SK-N-SH (cell line): ENCODE measurements around the gene RAD21L1. TPM values are rescaled to one million over a fixed set of nuclear protein-coding genes. Genes with fewer than 3 reads are reported as not detected.

Experiments
- CTCF ChIA-PET: fragments of 300-600, 350-600 bp; formaldehyde crosslinking; extraction: SDS; loops from one replicate; lab custom pipeline; 2021; lab: Yijun Ruan, JAX
- POLR2A ChIA-PET: fragments of 350-600 bp; sonication (Branson Sonifier 250); formaldehyde crosslinking; extraction: SDS; loops from one replicate; lab custom pipeline; 2020; ENCODE audit warnings: antibody characterized with exemption, inconsistent platforms; lab: Yijun Ruan, JAX
- DNase-seq: peaks from one replicate; pipeline ENCODE4 v3.0.0; 2012
- H2AFZ ChIP-seq: fragments of 200-600 bp; sonication (generic); 2 replicates; pipeline ENCODE4 v1.8.1; 2016; ENCODE audit warnings: antibody characterized with exemption, mild to moderate bottlenecking, low read depth
- H3F3A ChIP-seq: fragments of 200-600 bp; sonication (generic); replicated peaks from 2 replicates; pipeline ENCODE3; 2016; ENCODE audit warnings: antibody characterized with exemption, mild to moderate bottlenecking; ENCODE audit not compliant: insufficient read depth
- H3K27ac ChIP-seq, 2 experiments: fragments of 200-500 bp in 1 of 2; fragments of 200-600 bp in 1 of 2; sonication (Bioruptor generic) in 1 of 2; sonication (generic), shearing (Covaris generic) in 1 of 2; 2 replicates each; pipeline versions ENCODE4 v1.5.1 to v1.6.1; 2014 to 2016; ENCODE audit warnings: low read depth in 2 of 2, inconsistent platforms in 1 of 2, low read length in 1 of 2, mild to moderate bottlenecking in 1 of 2, mixed read lengths in 1 of 2
- H3K27me3 ChIP-seq: fragments of 200-600 bp; sonication (generic), shearing (Covaris generic); 2 replicates; pipeline ENCODE4 v1.6.1; 2016; ENCODE audit warnings: mixed run types; ENCODE audit not compliant: insufficient read depth
- H3K36me3 ChIP-seq, 2 experiments: fragments of 200-500 bp in 1 of 2; fragments of 200-600 bp in 1 of 2; sonication (Bioruptor generic) in 1 of 2; sonication (generic) in 1 of 2; replicated peaks in 1 of 2; 2 replicates each; pipeline versions ENCODE3 to v1.5.1; 2014 to 2016; ENCODE audit warnings: low read length in 1 of 2, mild to moderate bottlenecking in 1 of 2; ENCODE audit not compliant: insufficient read depth in 2 of 2, control insufficient read depth in 1 of 2
- H3K4me1 ChIP-seq, 2 experiments: fragments of 200-500 bp in 1 of 2; fragments of 200-600 bp in 1 of 2; sonication (Bioruptor generic) in 1 of 2; sonication (generic), shearing (Covaris generic) in 1 of 2; 2 replicates each; pipeline versions ENCODE4 v1.5.1 to v1.6.1; 2014 to 2016; ENCODE audit warnings: low read depth in 1 of 2, low read length in 1 of 2, mixed run types in 1 of 2; ENCODE audit not compliant: insufficient read depth in 2 of 2, control insufficient read depth in 1 of 2
- H3K4me2 ChIP-seq: fragments of 200-600 bp; sonication (generic), shearing (Covaris generic); 2 replicates; pipeline ENCODE4 v1.6.1; 2017; ENCODE audit warnings: mixed run types
- H3K4me3 ChIP-seq, 2 experiments: fragments of 200-500 bp in 1 of 2; fragments of 200-600 bp in 1 of 2; sonication (Bioruptor generic) in 1 of 2; sonication (generic), shearing (Covaris generic) in 1 of 2; 2 replicates each; pipeline versions ENCODE4 v1.5.1 to v1.8.1; 2014 to 2016; ENCODE audit warnings: low read depth in 2 of 2, inconsistent platforms in 1 of 2, low read length in 1 of 2, mild to moderate bottlenecking in 1 of 2, mixed read lengths in 1 of 2, moderate library complexity in 1 of 2
- H3K79me2 ChIP-seq: fragments of 200-600 bp; sonication (generic); 2 replicates; pipeline ENCODE4 v1.8.1; 2017; ENCODE audit warnings: mild to moderate bottlenecking; ENCODE audit not compliant: insufficient read depth
- H3K9ac ChIP-seq: fragments of 200-600 bp; sonication (generic); 2 replicates; pipeline ENCODE4 v1.6.1; 2017; ENCODE audit warnings: mixed run types
- H3K9me2 ChIP-seq: fragments of 200-600 bp; sonication (generic); 2 replicates; pipeline ENCODE4 v1.6.1; 2017; ENCODE audit warnings: mixed run types
- H3K9me3 ChIP-seq: fragments of 200-600 bp; sonication (generic); 2 replicates; pipeline ENCODE4 v1.6.1; 2017; ENCODE audit warnings: mixed run types, mild to moderate bottlenecking, moderate library complexity
- H4K20me1 ChIP-seq: fragments of 200-600 bp; sonication (generic); 2 replicates; pipeline ENCODE4 v1.6.1; 2017; ENCODE audit warnings: mild to moderate bottlenecking, mixed run types; ENCODE audit not compliant: insufficient read depth
- CHD2 ChIP-seq: fragments of 150-350 bp; IDR thresholded peaks from 2 replicates; pipeline ENCODE4 v1.6.1; 2018; ENCODE audit warnings: low read length; ENCODE audit not compliant: partially characterized antibody
- CTCF ChIP-seq: fragments of 200-600 bp; sonication (generic); IDR thresholded peaks from 2 replicates; pipeline ENCODE4 v1.6.1; 2017; ENCODE audit warnings: antibody characterized with exemption, mild to moderate bottlenecking, moderate library complexity
- FOXM1 ChIP-seq: IDR thresholded peaks from 2 replicates; pipeline ENCODE4 v1.4.0; 2012; ENCODE audit warnings: low read depth, mild to moderate bottlenecking
- GABPA ChIP-seq: IDR thresholded peaks from 2 replicates; pipeline ENCODE4 v1.4.0; 2012; ENCODE audit warnings: low read depth, mild to moderate bottlenecking
- JUND ChIP-seq: IDR thresholded peaks from 2 replicates; pipeline ENCODE4 v1.4.0; 2012
- MAX ChIP-seq: IDR thresholded peaks from 2 replicates; pipeline ENCODE4 v1.4.0; 2012; ENCODE audit warnings: low read depth
- MEF2A ChIP-seq: IDR thresholded peaks from 2 replicates; pipeline ENCODE4 v1.4.0; 2012; ENCODE audit warnings: low read depth, borderline replicate concordance
- NRF1 ChIP-seq: IDR thresholded peaks from 2 replicates; pipeline ENCODE4 v1.6.1; 2012; ENCODE audit warnings: low read depth, mild to moderate bottlenecking, low read length
- PBX3 ChIP-seq: IDR thresholded peaks from 2 replicates; pipeline ENCODE4; 2012
- POLR2AphosphoS5 ChIP-seq: IDR thresholded peaks from 2 replicates; pipeline ENCODE4 v1.6.1; 2012; ENCODE audit warnings: low read depth, low read length
- RXRA ChIP-seq: IDR thresholded peaks from 2 replicates; pipeline ENCODE4 v1.4.0; 2012; ENCODE audit warnings: low read depth, mild to moderate bottlenecking, borderline replicate concordance
- SIN3A ChIP-seq: IDR thresholded peaks from 2 replicates; pipeline ENCODE4 v1.6.1; 2012; ENCODE audit warnings: low read depth, mild to moderate bottlenecking, low read length, moderate library complexity, borderline replicate concordance
- TAF1 ChIP-seq: IDR thresholded peaks from 2 replicates; pipeline ENCODE4 v1.6.1; 2012; ENCODE audit warnings: low read depth, mild to moderate bottlenecking, low read length, moderate library complexity, borderline replicate concordance
- USF2 ChIP-seq: fragments of 150-350 bp; IDR thresholded peaks from 2 replicates; pipeline ENCODE4 v1.6.1; 2017; ENCODE audit warnings: antibody characterized with exemption, low read length, low read depth, borderline replicate concordance
- YY1 ChIP-seq: IDR thresholded peaks from 2 replicates; pipeline ENCODE4 v1.4.0; 2012; ENCODE audit warnings: low read depth, mild to moderate bottlenecking
- WGBS: methylation state at CpG from one replicate; pipeline ENCODE4 v1.1.6; 2017; ENCODE audit warnings: low lambda C conversion rate; 5-methylcytosine and 5-hydroxymethylcytosine counted together
- polyA plus RNA-seq, 3 experiments: library from polyadenylated mRNA; depleted of rRNA; stranded (reverse); fragments of >200 nt; gene quantifications; 2 replicates each; pipeline ENCODE4 v1.2.3, GENCODE V29; 2012
- TF ChIP-seq, protein P1 (sequence below): IDR thresholded peaks from 2 replicates; pipeline ENCODE4 v1.4.0; 2012; ENCODE audit warnings: low read depth, borderline replicate concordance

Gene RAD21L1
- polyA plus RNA-seq, 1 of the 3 experiments (the other 2 are of a cell fraction), result 0.03 TPM

DNA sequence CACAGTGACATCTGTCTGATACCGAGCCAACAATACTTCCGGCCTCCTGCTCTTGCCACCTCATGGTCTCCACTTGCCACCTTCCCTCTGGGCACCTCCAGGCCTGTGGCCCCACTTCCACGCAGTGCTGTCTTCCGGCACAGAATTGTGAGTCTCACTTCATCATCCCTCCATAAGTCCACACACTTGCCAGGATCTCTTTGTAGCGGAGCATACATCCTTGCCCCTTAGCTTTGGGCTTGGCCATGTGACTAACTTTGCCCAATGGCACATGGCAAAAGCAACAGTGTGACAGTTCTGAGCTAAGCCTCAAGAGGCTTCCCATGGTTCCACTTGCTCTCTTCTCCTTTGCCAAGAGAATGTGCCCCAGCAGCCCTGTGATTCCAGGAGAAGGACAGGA, 27.1 kb upstream of the RAD21L1 start:
- TF ChIP-seq USF2 (no peak), GABPA (no peak), SIN3A (no peak), NRF1 (no peak), JUND (no peak), POLR2AphosphoS5 (no peak), MEF2A (no peak), YY1 (no peak), FOXM1 (no peak), TAF1 (no peak), MAX (no peak), PBX3 (no peak), CHD2 (no peak), RXRA (no peak), CTCF (no peak)
- TF ChIP-seq, protein P1, sequence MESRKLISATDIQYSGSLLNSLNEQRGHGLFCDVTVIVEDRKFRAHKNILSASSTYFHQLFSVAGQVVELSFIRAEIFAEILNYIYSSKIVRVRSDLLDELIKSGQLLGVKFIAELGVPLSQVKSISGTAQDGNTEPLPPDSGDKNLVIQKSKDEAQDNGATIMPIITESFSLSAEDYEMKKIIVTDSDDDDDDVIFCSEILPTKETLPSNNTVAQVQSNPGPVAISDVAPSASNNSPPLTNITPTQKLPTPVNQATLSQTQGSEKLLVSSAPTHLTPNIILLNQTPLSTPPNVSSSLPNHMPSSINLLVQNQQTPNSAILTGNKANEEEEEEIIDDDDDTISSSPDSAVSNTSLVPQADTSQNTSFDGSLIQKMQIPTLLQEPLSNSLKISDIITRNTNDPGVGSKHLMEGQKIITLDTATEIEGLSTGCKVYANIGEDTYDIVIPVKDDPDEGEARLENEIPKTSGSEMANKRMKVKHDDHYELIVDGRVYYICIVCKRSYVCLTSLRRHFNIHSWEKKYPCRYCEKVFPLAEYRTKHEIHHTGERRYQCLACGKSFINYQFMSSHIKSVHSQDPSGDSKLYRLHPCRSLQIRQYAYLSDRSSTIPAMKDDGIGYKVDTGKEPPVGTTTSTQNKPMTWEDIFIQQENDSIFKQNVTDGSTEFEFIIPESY, result no peak
- no peak for DNase-seq
- H2AFZ ChIP-seq, result no peak overlapping the region
- ChIA-PET POLR2A (no interaction called here), CTCF (interaction anchor here (0.7 to 2.3 kb wide), 3 partner anchors 13 to 268 kb away, joined by 3 to 14 read pairs (median 4); partner anchors contain the start of gene NSFL1C)
- H3K27me3 ChIP-seq, result no peaks in the 10 kb centered on the region; the same call in 1 of the 2 replicates
- no peaks in the 10 kb centered on the region for H3K9me3 ChIP-seq
- no peak overlapping the region for H3K9ac ChIP-seq
- no peaks in the 10 kb centered on the region for H3K36me3 ChIP-seq
- no peaks in the 10 kb centered on the region for H3K4me1 ChIP-seq
- no peak overlapping the region for H3K27ac ChIP-seq
- no peaks in the 10 kb centered on the region for H4K20me1 ChIP-seq
- H3K9me2 ChIP-seq, result no peaks in the 10 kb centered on the region
- H3K79me2 ChIP-seq, result no peaks in the 10 kb centered on the region
- 81% methylated on average over 5 of the region's 5 CpGs for whole genome bisulfite sequencing
- H3F3A ChIP-seq, result no peaks in the 10 kb centered on the region
- H3K4me2 ChIP-seq, result no peak overlapping the region
- H3K4me3 ChIP-seq, result no peak overlapping the region
